HG02759 (cell line): Measurements from ENCODE around the gene TSEN34.
A peak's percentile ranks its signal among the peaks of the same experiment; 100 is the strongest.

Experiments used
- ATAC-seq: cut with Tn5 transposase; IDR thresholded peaks from one replicate; pipeline ENCODE4 v1.9.1; 2021; ENCODE audit warnings: mild to moderate bottlenecking, moderate library complexity; ENCODE audit not compliant: unreplicated experiment

Gene TSEN34

DNA sequence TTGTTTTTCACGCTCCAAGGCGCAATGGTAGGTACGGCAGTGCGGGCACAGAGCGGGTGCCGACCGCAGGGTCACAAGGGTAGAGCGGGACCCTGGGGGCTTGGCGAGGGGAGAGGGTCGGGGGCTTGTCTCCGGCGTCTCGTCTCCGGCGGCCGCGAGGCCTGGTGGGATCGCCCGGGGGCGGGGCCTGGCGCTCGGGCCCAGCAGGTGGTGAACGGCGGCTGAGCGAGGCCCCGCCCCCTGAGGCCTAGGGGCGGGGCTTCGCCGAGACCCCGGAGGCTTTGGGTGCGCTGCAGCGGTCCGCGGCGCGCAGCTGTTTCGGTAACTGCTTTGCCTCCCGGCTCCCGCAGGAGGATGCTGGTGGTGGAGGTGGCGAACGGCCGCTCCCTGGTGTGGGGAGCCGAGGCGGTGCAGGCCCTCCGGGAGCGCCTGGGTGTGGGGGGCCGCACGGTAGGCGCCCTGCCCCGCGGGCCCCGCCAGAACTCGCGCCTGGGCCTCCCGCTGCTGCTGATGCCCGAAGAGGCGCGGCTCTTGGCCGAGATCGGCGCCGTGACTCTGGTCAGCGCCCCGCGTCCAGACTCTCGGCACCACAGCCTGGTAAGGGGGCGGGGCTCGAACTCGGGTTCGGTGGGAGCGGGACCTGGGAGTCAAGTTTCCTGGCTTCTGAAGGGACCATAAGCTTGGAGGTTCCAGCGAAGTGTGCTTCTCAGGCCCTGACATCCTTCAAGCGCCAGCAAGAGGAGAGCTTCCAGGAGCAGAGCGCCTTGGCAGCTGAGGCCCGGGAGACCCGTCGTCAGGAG lies at the start of gene TSEN34:
Gene TSEN34, plus strand, starts transcription at position 298 of the 800 bp plus-strand sequence. Its CDS starts 57 bp downstream, at position 355.
- peak; percentile 30 for ATAC-seq

DNA sequence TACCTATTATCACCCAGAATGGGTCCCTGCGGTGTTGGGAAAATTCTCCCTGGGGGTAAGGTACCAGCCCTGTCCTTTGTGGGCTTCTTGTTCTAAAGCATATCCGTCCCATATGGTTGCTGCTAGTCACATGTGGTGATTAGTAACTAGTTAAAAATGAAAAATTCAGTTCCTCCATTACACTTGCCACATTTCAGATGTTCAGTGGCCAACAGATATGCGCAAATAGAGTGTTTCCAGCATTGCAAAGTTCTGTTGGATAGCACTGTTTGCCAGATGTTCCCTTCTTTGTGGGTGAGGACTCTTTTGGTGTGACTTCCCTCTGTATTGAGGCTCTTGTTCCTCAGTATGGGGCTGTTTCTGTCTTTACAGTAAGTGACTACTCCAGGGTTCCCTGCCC lies 49.8 kb upstream of the TSEN34 start:
- no peak for ATAC-seq

DNA sequence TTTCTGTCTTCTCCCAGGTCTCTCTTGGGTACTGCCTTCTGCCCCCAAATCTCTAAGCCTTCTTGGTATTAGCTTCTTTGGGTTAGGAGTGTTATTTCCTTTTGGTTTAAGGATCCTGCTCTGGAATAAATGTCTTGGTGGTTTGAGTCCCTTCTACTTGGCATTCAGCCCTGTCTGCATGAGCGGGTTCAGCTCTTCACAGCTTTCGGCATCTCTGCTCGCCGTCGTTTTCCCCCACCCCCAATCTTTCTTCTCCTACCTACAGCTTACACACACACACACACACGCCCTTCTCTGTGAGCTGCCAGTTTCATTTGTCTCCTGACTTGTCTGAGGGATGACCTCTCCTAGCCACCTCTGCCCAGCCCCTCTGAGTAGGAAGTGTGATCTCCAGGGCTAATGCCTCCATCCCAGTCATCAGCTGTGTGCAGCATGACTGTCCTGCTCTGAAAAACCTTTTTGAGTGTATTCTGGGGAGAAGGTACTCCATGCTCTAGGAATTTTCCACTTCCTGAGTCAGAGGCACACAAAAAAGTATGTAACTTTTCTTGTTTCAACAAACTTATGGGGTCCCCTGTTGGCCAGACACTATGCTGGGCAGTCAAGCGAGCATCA lies 48.8 kb upstream of the TSEN34 start:
- no peak for ATAC-seq

- ATAC-seq, result no peak
Measured at GRCh38 chr19:54145541-54146158, 45.5 kb upstream of the TSEN34 start.

- ATAC-seq, result no peak
Measured at GRCh38 chr19:54147676-54148075, 43.4 kb upstream of the TSEN34 start.

GRCh38 chr19:54148158-54148557 lies 43.0 kb upstream of the TSEN34 start:
- ATAC-seq, result no peak

GRCh38 chr19:54149021-54149812 lies 41.9 kb upstream of the TSEN34 start:
- no peak for ATAC-seq

DNA sequence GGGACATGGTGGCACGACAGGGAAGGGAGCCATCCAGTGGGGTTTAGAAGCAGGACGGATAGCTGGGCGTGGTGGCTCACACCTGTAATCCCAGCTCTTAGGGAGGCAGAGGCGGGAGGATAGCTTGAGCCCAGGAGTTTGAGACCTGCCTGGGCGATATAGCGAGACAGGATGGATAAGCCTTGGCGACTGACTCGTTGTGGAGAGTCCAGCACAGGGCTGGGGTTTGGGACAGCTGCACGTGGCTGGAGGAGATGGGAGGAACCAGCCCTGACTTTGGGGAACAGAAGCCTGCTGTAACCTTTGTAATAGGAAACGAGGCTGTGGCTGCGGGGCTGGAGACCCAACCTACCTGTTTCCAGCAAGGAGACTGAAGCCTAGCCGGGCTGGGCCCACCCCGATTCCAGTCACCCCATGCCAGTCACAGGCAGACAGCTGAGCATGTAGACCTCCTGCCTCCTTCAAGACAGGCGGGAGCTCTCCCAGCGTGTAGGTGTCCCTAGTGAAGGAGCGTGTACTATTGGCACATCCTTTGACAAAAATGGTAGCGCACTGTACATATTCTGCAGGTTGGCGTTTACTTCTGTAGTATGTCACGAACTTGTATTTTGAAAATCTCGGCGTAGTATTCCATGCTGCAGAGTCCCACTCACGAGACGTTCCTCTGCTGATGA lies 39.6 kb upstream of the TSEN34 start:
- ATAC-seq, result no peak

DNA sequence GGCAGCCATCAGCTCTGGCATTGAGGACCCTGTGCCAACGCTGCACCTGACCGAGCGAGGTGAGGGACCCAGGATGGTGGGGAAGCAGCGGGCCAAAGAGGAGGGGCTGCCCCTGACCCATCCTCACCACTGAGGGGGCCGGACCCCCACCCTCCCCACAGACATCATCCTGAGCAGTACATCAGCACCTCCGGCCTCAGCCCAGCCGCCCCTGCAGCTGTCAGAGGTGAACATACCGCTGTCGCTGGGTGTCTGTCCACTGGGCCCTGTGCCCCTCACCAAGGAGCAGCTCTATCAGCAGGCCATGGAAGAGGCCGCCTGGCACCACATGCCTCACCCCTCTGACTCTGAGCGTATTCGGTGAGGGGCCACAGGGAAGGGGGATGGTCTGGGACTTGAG lies 38.8 kb upstream of the TSEN34 start:
- no peak for ATAC-seq

- no peak for ATAC-seq
Measured at GRCh38 chr19:54152878-54153524, 38.1 kb upstream of the TSEN34 start.

DNA sequence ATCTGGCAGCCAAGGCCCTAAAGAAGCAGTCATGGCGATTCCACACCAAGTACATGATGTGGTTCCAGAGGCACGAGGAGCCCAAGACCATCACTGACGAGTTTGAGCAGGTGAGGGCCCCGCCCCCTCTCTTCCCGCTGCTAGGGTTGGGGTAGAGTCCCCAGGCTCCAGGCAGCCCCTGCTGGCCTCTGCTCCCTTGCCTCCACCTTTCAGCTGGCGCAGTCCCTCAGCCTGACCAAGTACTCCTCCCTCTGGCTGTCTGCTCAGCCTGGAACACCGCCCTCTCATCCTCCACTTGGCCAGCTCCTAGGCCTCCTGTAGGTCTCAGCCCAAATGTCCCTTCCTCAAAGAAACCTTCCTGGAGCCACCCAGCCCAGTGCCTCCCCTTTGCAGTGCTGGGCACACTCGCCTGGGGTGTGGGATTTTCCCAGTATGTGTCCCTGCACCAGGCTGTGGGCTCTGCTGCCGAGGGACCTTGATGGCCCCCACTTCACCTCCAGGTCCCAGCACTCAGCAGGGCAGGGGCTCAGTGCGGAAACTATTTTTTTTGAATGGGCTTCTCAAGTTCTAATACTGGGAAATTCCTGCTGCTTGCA lies 37.3 kb upstream of the TSEN34 start:
- no peak for ATAC-seq

DNA sequence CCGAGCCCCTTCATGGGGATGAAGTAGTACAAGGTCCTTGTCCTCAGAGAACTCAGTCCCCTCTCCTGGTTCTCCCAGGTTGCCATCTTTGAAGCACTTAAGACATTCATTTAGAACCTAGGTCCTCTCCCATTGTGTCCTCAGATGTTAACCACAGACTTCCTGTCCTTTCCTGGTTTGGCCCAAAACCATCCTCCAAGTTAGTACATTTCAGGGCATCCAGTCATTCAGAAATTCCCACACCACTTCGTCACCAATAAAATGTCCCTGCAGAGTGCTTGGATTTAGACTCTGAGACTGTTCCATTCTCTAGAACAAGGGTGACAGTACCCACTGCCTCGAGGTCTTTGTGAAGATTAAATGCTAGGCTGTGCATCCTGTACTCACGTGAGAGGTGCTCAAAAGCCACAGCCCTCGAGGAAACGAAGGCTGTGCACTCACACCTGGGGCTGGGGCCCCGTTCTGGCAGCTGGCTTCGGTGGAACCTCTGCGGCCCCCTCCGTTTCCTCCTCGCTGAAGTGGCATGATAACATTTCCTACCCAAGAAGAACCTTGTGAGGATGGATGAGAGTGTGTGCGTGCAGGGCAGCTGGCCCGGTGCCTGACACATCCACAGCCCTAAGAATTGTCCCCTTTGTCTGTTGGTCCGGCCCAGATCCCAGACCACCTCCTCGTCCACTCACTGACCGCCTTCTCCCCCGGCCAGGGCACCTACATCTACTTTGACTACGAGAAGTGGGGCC lies 36.3 kb upstream of the TSEN34 start:
- ATAC-seq, result no peak

- ATAC-seq, result no peak
Measured at GRCh38 chr19:54155694-54156093, 35.4 kb upstream of the TSEN34 start.

DNA sequence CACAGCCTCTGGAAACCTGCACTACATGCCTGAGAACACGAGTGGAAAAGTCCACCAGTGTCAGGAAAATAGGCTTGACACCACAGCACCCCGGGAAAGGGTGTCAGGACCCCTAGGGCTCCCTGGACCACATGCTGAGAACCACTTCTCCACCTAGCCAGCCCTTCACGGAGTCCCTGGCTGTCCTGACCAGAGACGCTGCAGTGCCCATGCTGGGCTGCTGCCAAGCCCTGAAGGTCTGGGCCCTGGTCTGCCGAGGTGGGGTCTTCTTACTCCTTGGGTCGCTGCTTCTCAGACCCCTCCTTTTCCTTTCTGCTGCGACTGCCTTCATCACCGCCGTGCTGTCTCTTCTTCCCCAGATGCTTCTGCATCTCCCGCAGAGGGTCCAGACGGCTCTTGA lies 34.6 kb upstream of the TSEN34 start:
- ATAC-seq, result no peak

GRCh38 chr19:54156953-54157352 lies 34.2 kb upstream of the TSEN34 start:
- ATAC-seq, result no peak

DNA sequence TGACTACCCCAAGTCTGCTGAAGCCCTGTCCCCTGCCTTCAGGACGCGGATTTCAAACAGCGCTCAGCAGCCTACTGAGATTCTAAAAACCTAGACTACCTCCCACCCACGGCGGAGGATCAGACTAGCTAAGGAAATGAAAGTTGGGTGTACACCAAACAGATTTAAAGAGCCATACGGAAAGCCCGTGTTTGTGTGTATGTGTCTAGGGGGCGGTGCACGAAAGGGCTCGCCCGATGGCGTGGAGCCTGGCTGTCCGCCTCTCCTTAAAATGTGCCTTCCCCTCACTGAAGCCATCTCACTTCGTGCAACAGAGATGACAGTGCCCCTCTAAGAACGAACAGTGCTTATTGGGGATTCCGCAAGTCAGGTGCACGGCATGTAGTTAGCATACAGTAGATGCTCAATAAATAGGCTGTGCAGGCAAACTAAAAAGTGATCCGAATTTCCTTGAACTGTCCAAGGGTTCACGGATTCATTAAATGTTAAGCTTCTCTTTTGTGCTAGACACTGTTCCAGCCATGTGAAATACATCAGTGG lies 32.2 kb upstream of the TSEN34 start:
- no peak for ATAC-seq

DNA sequence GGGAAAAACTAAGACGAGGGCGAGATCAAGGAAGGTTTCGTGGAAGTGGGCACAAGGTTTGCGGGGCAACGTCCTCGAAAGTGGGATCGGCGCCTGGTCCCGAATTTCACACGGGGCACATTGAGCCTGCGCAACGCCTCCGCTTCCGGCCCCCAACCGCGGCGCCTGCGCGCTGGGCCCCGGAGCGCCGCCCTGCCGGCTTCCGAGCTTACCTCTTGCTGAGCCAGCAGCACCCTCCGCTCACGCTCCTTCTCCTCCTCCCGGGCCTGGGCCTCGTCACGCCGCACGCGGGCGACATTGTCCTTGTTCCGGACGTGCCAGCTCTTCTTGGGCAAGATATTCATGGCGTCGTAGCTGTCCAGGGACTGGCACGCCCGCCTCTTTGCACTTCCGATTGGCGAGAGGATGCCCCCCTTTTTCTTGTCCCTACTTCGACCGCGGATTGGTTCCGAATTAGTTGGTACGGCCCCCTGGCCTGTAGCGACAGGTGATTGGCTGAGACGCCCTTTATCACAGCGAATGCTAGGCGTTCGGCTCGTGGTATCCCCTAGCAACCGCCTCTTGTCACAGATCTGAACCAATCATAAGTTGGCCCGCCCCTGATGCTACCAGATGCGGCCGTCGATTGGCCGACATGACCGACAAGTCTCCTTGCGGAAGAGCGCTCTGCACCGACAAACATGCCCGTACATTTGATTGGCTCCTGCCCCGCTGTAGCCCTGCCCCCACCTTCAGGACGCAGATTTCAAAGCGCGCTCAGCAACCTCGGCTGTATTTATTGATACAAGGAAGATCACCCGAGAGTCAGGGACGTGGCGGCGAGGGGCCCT lies 31.5 kb upstream of the TSEN34 start, which contains the start of gene LENG1:
Gene LENG1, minus strand, starts transcription at position 370 of the 830 bp plus-strand sequence. Its CDS starts 26 bp downstream, at position 344.
- peak; percentile 87 for ATAC-seq
